ENCODE data around the gene CTRB1. TPM values are rescaled to one million over a fixed set of nuclear protein-coding genes. Genes with fewer than 3 reads are reported as not detected.

CTRB1 gene
- total RNA-seq, 1 experiment from 2014 or later, result not detected

DNA sequence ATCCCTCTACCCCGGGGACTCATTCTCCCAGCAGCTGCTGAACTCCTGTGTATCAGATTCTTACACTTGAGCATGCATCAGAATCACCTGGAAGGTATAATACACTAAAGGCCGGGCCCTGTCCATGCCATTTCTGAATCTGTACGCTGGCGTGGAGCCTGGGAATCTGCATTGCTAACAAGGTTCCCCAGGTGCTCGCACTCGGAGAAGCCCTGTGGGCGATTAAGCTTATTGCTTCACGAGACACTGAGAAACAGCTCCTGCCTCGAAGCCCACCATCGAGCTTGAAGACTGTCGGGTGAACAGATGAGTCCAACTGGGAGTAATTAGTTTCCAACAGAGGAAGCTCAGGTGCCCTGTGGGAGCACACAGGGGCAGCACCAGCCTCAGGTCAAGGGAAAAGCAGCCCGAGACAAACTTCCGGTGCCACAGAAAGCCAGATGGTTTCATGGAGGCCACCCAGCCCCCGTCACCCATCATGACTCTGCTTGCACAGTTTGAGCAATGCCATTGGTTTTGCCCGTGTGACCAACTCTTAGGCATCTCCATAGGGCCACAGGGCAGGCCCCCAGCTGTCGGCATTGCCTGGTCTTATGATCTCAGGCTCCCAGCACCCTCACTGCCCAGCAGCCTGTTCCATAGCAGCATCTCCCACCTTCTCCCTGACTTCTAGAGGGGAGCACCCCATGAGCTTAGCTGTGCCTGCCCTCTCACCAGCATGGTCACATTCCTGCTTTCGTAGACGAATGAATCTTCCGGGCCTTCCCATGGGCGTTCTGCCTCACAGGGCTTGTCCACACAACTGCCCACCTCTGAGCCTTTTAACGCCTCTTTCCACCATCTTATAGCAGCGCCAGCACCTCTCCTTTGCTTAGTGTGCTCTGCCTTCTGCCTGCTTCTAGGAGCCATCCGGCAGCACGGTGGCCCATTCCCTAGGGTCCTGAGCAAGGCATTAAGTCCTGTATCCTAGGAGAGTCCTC is 22.7 kb upstream of the CTRB1 start:
- Histone ChIP-seq H3T11ph (ENCODE audit: low read length) (no peak overlapping the region), H4K20me1 (ENCODE audit: control insufficient read depth, insufficient read depth, insufficient read length) (no peaks in the 10 kb centered on the region), H2AK5ac (ENCODE audit: insufficient read length, low read length) (no peak overlapping the region), H4K91ac (ENCODE audit: insufficient read length, low read depth, low read length) (no peak overlapping the region), H3K79me1 (ENCODE audit: insufficient read depth, low read depth, low read length, poor library complexity, severe bottlenecking) (no peaks in the 10 kb centered on the region), H3K79me2 (ENCODE audit: insufficient read depth, low read length) (no peaks in the 10 kb centered on the region), H2BK12ac (ENCODE audit: insufficient read length, low read depth, low read length) (no peak overlapping the region), H3K4me2 (ENCODE audit: insufficient read depth, insufficient read length, low read length) (no peak overlapping the region), H3K4me1 (ENCODE audit: insufficient read depth, low read length) (no peaks in the 10 kb centered on the region), H2AFZ (ENCODE audit: low read length) (no peak overlapping the region), H4K8ac (replicated peaks; ENCODE audit: insufficient read length, low read depth, low read length) (no peak overlapping the region), H3K18ac (ENCODE audit: insufficient read length, low read depth, low read length) (no peak overlapping the region), H3K27ac (ENCODE audit: insufficient read length, low read depth, low read length) (no peak overlapping the region), H3K56ac (ENCODE audit: insufficient read length, low read depth, low read length) (no peak overlapping the region), H3K27me3 (ENCODE audit: insufficient read depth, low read length) (no peaks in the 10 kb centered on the region), H2BK15ac (ENCODE audit: low read depth, low read length) (no peak overlapping the region), H3K4ac (ENCODE audit: low read depth, low read length) (no peak overlapping the region), H3K9ac (ENCODE audit: extremely low read depth, insufficient read length, low read length) (no peak overlapping the region), H3K23me2 (ENCODE audit: insufficient read length, low read depth, low read length, poor library complexity, severe bottlenecking) (no peaks in the 10 kb centered on the region), H3K23ac (ENCODE audit: insufficient read length, low read depth, low read length) (no peak overlapping the region), H3K14ac (ENCODE audit: insufficient read depth, low read length) (no peak overlapping the region), H4K5ac (ENCODE audit: insufficient read length, low read depth, low read length) (no peak overlapping the region), H2BK20ac (ENCODE audit: low read depth, low read length, poor library complexity, severe bottlenecking) (no peak overlapping the region), H2BK5ac (ENCODE audit: insufficient read length, low read length) (no peak overlapping the region), H3K9me3 (ENCODE audit: control insufficient read depth, low read depth, low read length) (no peaks in the 10 kb centered on the region), H2BK120ac (ENCODE audit: low read depth, low read length, poor library complexity, severe bottlenecking) (no peak overlapping the region)
- Mint-ChIP-seq H3K36me3 (ENCODE audit: insufficient read depth in 1 of 3, low read depth in 3 of 3) (no peaks in the 10 kb centered on the region), H3K4me3 (no peak overlapping the region), H3K27ac (peak overlapping the region in 2 of 3 experiments; percentile 19 to 78; a peak in 2 of 7 replicates), H3K4me1 (peaks cover 0 to 9% of the 10 kb centered on the region in 2 experiments), H3K27me3 (ENCODE audit: low read depth) (peaks cover 6% of the 10 kb centered on the region), H3K9me3 (no peaks in the 10 kb centered on the region; a peak in 1 of 5 replicates)
- no peak for DNase-seq
- TF ChIP-seq, protein P1, sequence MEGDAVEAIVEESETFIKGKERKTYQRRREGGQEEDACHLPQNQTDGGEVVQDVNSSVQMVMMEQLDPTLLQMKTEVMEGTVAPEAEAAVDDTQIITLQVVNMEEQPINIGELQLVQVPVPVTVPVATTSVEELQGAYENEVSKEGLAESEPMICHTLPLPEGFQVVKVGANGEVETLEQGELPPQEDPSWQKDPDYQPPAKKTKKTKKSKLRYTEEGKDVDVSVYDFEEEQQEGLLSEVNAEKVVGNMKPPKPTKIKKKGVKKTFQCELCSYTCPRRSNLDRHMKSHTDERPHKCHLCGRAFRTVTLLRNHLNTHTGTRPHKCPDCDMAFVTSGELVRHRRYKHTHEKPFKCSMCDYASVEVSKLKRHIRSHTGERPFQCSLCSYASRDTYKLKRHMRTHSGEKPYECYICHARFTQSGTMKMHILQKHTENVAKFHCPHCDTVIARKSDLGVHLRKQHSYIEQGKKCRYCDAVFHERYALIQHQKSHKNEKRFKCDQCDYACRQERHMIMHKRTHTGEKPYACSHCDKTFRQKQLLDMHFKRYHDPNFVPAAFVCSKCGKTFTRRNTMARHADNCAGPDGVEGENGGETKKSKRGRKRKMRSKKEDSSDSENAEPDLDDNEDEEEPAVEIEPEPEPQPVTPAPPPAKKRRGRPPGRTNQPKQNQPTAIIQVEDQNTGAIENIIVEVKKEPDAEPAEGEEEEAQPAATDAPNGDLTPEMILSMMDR (conservative IDR thresholded peaks at IDR 0.05), result no peak
- no CpG with 5 or more reads among the region's 24 CpGs for WGBS (ENCODE audit: extremely low coverage, insufficient read length, low lambda C conversion rate)

All from H9 (cell line).